Thyroid gland (tissue), 4 donors: ENCODE data around the gene FMN1.

Experiments used
- POLR2A ChIP-seq, 2 donors: fragments of 450-650 bp; IDR thresholded peaks; one replicate each; pipeline ENCODE4 v1.6.1; 2017; ENCODE audit warnings: antibody characterized with exemption in 2 of 2, mild to moderate bottlenecking in 2 of 2, moderate library complexity in 1 of 2
- TF ChIP-seq, protein P1 (sequence below), 6 experiments: fragments of 200-600 bp in 3 of 6; fragments of 450-650 bp in 3 of 6; sonication (generic) in 3 of 6; IDR thresholded peaks; one replicate each; pipeline ENCODE4 v1.5.1; 2016 to 2019; ENCODE audit warnings: antibody characterized with exemption in 6 of 6, mild to moderate bottlenecking in 2 of 6, inconsistent platforms in 1 of 6, moderate library complexity in 1 of 6

DNA sequence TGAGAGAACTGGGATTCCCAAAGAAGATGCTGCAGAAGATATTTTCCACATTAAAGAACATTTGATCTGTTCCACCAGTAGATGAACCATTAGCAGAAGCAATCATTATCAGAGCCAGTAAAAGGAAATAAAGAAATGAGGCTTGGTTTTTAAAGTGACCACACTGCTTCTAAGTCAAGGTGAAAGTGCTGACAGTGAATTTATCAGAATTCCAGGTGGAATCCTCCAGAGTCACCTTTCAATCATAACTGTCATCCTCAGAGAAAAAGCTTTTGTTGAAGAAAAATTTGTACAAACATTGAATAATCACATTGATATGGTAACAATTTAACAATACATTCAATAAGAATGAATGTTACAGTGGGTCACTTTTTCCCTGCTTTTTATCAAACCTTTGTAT lies 376.9 kb downstream of the FMN1 start:
- no peak for TF ChIP-seq POLR2A (IDR thresholded peaks at IDR 0.05)
- TF ChIP-seq, protein P1, sequence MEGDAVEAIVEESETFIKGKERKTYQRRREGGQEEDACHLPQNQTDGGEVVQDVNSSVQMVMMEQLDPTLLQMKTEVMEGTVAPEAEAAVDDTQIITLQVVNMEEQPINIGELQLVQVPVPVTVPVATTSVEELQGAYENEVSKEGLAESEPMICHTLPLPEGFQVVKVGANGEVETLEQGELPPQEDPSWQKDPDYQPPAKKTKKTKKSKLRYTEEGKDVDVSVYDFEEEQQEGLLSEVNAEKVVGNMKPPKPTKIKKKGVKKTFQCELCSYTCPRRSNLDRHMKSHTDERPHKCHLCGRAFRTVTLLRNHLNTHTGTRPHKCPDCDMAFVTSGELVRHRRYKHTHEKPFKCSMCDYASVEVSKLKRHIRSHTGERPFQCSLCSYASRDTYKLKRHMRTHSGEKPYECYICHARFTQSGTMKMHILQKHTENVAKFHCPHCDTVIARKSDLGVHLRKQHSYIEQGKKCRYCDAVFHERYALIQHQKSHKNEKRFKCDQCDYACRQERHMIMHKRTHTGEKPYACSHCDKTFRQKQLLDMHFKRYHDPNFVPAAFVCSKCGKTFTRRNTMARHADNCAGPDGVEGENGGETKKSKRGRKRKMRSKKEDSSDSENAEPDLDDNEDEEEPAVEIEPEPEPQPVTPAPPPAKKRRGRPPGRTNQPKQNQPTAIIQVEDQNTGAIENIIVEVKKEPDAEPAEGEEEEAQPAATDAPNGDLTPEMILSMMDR (IDR thresholded peaks at IDR 0.05) = no peak
